K562 (cell line): ENCODE results near the gene ENDOV. TPM values are rescaled to one million over a fixed set of nuclear protein-coding genes. Genes with fewer than 3 reads are reported as not detected.

Source experiments
- CHD1 ChIP-seq: fragments of 200-600 bp; sonication (generic); IDR thresholded peaks from one replicate; pipeline ENCODE4 v1.6.1; 2012; ENCODE audit warnings: mild to moderate bottlenecking, moderate library complexity, low read length, inconsistent platforms
- DMBX1 ChIP-seq: fragments of 250-450 bp; sonication (Bioruptor Pico); IDR thresholded peaks from 2 replicates; pipeline ENCODE4 v1.8.0; 2022; ENCODE audit warnings: inconsistent platforms, mild to moderate bottlenecking, moderate library complexity, borderline replicate concordance
- FOXJ2 ChIP-seq: fragments of 200-800 bp; sonication (Bioruptor generic); IDR thresholded peaks from 2 replicates; pipeline ENCODE4 v1.6.1; 2016; ENCODE audit warnings: missing genetic modification characterization, missing compliant biosample characterization
- FOXM1 ChIP-seq, 2 experiments: fragments of 450-650 bp in 1 of 2; sonication (generic) in 1 of 2; formaldehyde crosslinking in 1 of 2; IDR thresholded peaks; 2 replicates each; pipeline versions ENCODE4 v1.6.1 to v1.9.0; 2017 to 2022; ENCODE audit warnings: low read depth in 2 of 2, mild to moderate bottlenecking in 2 of 2, missing genetic modification reagents in 1 of 2, moderate library complexity in 1 of 2
- MTA2 ChIP-seq: fragments of 450-650 bp; IDR thresholded peaks from 2 replicates; pipeline ENCODE4 v1.6.1; 2016; ENCODE audit warnings: low read depth
- MYNN ChIP-seq, 2 experiments: sonication (generic); formaldehyde crosslinking in 1 of 2; IDR thresholded peaks; 2 replicates each; pipeline versions ENCODE4 v1.5.0 to v1.6.1; 2016 to 2020; ENCODE audit warnings: antibody characterized with exemption in 1 of 2, missing genetic modification reagents in 1 of 2
- NCOA1 ChIP-seq: fragments of 450-650 bp; IDR thresholded peaks from 2 replicates; pipeline ENCODE4 v1.6.1; 2016; ENCODE audit warnings: low read depth
- NFIC ChIP-seq: fragments of 450-650 bp; IDR thresholded peaks from 2 replicates; pipeline ENCODE4 v1.6.1; 2017; ENCODE audit warnings: mild to moderate bottlenecking, inconsistent platforms
- PCBP1 ChIP-seq: fragments of 200-400 bp; formaldehyde crosslinking; IDR thresholded peaks from 2 replicates; pipeline ENCODE4 v1.6.1; 2018; ENCODE audit warnings: mild to moderate bottlenecking, low read depth, low read length; ENCODE audit not compliant: poor library complexity, severe bottlenecking
- POLR2G ChIP-seq: fragments of 200-400 bp; formaldehyde crosslinking; IDR thresholded peaks from 2 replicates; pipeline ENCODE4 v1.6.1; 2017; ENCODE audit warnings: low read depth, mild to moderate bottlenecking, antibody characterized with exemption, low read length, moderate library complexity
- POU5F1 ChIP-seq: fragments of 150-350 bp; IDR thresholded peaks from 2 replicates; pipeline ENCODE4 v1.6.1; 2014; ENCODE audit warnings: borderline replicate concordance, low read length, low read depth, mild to moderate bottlenecking; ENCODE audit not compliant: partially characterized antibody
- RBM39 ChIP-seq: fragments of 200-400 bp; formaldehyde crosslinking; optimal IDR thresholded peaks from 2 replicates; pipeline ENCODE3; 2018; ENCODE audit warnings: low read depth, low read length
- TAF9B ChIP-seq: fragments of 450-650 bp; IDR thresholded peaks from 2 replicates; pipeline ENCODE4 v1.6.1; 2018; ENCODE audit warnings: mild to moderate bottlenecking; ENCODE audit not compliant: partially characterized antibody
- polyA plus RNA-seq, 8 experiments: library from polyadenylated mRNA; depleted of rRNA in 4 of 8; stranded (reverse) in 5 of 8; unstranded in 3 of 8; fragments of >200 nt; fragmentation: Nextera tagmentation in 2 of 8; fragmentation: Illumina TruSeq in 1 of 8; extraction: Ambion mirVana in 2 of 8; extraction: Trizol in 1 of 8; gene quantifications; 2 replicates each; pipeline versions ENCODE4 v1.2.1 to v1.2.3, GENCODE V29; 2011 to 2014; ENCODE audit warnings: inconsistent platforms in 1 of 8, missing spikeins in 1 of 8
- total RNA-seq, 7 experiments: library from RNA; depleted of rRNA in 6 of 7; stranded (reverse); fragments of >200 nt in 6 of 7; fragmentation: Illumina TruSeq in 2 of 7; extraction: Trizol in 2 of 7; gene quantifications; 2 replicates each; pipeline versions ENCODE4 v1.2.1 to v1.2.3, GENCODE V29; 2011 to 2021; ENCODE audit warnings: low replicate concordance in 1 of 7
- TF ChIP-seq, protein P1 (sequence below): fragments of 200-800 bp; sonication (Bioruptor generic); IDR thresholded peaks from 2 replicates; pipeline ENCODE4 v1.6.1; 2016; ENCODE audit warnings: missing genetic modification characterization, missing compliant biosample characterization
- TF ChIP-seq, protein P2 (sequence below), 2 experiments: fragments of 450-650 bp in 1 of 2; sonication (generic) in 1 of 2; formaldehyde crosslinking; conservative IDR thresholded peaks; 2 replicates each; pipeline versions ENCODE4 v1.4.0 to v1.8.1; 2020 to 2022; ENCODE audit warnings: mild to moderate bottlenecking in 1 of 2, missing genetic modification reagents in 1 of 2
- TF ChIP-seq, protein P3 (sequence below): sonication (generic); formaldehyde crosslinking; IDR thresholded peaks from 2 replicates; pipeline ENCODE4 v1.8.0; 2023; ENCODE audit warnings: mild to moderate bottlenecking, missing genetic modification reagents

ENDOV gene
- total and polyA plus RNA-seq, 9 of the 15 experiments (the other 6 are each of a cell fraction or from before 2014, with no cell fraction given) = 1.2 to 8.2 (median 3.7) TPM

DNA sequence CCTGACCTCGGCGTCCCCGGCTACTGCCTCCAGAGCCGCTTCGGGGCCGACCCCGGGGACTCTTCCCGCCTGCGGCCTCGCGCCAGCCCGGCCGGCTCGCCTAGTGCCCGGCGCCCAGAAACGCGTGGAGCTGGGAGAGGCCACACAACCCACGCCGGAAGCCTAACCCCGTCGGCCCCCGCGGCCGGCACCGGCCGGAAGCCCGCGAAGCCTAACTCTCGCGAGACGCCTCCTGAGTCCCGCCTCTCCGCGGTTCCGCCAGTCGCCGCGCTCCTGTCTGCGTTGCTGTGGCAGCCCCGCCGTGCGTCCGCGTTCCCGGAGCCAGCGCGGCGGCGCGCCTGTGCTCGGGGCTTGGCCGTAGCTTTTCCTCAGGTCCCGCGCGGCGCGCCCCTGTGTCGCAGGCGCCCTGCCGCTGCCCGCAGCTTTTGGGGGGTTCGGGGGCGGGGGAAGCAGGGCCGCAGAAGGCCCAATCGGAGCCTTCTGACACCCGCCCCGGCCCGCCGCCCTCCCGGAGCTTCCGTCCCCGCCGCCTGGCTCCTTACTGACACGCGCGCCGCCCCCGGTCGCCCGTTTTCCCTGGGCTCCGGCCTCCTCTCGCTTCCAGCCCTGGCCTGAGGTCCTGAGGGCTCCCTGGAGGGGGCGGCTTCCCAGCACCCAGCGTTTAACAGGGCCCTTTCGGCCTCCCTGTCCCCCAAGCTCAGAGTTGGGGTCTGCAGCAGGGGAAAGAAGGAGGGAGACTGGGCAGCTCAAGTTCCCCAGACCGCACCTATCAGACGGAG, 39.8 kb downstream of the ENDOV start (continued):
- TF ChIP-seq, protein P1, sequence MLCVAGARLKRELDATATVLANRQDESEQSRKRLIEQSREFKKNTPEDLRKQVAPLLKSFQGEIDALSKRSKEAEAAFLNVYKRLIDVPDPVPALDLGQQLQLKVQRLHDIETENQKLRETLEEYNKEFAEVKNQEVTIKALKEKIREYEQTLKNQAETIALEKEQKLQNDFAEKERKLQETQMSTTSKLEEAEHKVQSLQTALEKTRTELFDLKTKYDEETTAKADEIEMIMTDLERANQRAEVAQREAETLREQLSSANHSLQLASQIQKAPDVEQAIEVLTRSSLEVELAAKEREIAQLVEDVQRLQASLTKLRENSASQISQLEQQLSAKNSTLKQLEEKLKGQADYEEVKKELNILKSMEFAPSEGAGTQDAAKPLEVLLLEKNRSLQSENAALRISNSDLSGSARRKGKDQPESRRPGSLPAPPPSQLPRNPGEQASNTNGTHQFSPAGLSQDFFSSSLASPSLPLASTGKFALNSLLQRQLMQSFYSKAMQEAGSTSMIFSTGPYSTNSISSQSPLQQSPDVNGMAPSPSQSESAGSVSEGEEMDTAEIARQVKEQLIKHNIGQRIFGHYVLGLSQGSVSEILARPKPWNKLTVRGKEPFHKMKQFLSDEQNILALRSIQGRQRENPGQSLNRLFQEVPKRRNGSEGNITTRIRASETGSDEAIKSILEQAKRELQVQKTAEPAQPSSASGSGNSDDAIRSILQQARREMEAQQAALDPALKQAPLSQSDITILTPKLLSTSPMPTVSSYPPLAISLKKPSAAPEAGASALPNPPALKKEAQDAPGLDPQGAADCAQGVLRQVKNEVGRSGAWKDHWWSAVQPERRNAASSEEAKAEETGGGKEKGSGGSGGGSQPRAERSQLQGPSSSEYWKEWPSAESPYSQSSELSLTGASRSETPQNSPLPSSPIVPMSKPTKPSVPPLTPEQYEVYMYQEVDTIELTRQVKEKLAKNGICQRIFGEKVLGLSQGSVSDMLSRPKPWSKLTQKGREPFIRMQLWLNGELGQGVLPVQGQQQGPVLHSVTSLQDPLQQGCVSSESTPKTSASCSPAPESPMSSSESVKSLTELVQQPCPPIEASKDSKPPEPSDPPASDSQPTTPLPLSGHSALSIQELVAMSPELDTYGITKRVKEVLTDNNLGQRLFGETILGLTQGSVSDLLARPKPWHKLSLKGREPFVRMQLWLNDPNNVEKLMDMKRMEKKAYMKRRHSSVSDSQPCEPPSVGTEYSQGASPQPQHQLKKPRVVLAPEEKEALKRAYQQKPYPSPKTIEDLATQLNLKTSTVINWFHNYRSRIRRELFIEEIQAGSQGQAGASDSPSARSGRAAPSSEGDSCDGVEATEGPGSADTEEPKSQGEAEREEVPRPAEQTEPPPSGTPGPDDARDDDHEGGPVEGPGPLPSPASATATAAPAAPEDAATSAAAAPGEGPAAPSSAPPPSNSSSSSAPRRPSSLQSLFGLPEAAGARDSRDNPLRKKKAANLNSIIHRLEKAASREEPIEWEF (CRISPR knock-in tag) = peak; percentile 62; the same call in 1 of the 2 replicates
- TF ChIP-seq PCBP1 (peak; percentile 50), CHD1 (no peak), FOXM1 (IDR thresholded peaks at IDR 0.05; ENCODE audit: low read depth) (0 out of 2 replicates have a peak, but pooled peaks have one; percentile 23), FOXM1 (CRISPR knock-in tag; IDR thresholded peaks at IDR 0.05; ENCODE audit: low read depth) (peak; percentile 84; the same call in 1 of the 2 replicates), POU5F1 (no peak), NCOA1 (0 out of 2 replicates have a peak, but pooled peaks have one; percentile 24), POLR2G (peak; percentile 96), DMBX1 (CRISPR knock-in tag) (0 out of 2 replicates have a peak, but pooled peaks have one; percentile 53), FOXJ2 (tag) (peak; percentile 81), MYNN (IDR thresholded peaks at IDR 0.05) (no peak), MYNN (CRISPR knock-in tag; IDR thresholded peaks at IDR 0.05) (no peak), RBM39 (no peak), NFIC (peak; percentile 21; the same call in 1 of the 2 replicates), MTA2 (no peak), TAF9B (peak; percentile 15)
- TF ChIP-seq, protein P2, sequence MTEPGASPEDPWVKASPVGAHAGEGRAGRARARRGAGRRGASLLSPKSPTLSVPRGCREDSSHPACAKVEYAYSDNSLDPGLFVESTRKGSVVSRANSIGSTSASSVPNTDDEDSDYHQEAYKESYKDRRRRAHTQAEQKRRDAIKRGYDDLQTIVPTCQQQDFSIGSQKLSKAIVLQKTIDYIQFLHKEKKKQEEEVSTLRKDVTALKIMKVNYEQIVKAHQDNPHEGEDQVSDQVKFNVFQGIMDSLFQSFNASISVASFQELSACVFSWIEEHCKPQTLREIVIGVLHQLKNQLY (CRISPR knock-in tag; conservative IDR thresholded peaks at IDR 0.05) = peak in 1 of 2 experiments; percentile 86; a peak in 1 of 4 replicates
- TF ChIP-seq, protein P3, sequence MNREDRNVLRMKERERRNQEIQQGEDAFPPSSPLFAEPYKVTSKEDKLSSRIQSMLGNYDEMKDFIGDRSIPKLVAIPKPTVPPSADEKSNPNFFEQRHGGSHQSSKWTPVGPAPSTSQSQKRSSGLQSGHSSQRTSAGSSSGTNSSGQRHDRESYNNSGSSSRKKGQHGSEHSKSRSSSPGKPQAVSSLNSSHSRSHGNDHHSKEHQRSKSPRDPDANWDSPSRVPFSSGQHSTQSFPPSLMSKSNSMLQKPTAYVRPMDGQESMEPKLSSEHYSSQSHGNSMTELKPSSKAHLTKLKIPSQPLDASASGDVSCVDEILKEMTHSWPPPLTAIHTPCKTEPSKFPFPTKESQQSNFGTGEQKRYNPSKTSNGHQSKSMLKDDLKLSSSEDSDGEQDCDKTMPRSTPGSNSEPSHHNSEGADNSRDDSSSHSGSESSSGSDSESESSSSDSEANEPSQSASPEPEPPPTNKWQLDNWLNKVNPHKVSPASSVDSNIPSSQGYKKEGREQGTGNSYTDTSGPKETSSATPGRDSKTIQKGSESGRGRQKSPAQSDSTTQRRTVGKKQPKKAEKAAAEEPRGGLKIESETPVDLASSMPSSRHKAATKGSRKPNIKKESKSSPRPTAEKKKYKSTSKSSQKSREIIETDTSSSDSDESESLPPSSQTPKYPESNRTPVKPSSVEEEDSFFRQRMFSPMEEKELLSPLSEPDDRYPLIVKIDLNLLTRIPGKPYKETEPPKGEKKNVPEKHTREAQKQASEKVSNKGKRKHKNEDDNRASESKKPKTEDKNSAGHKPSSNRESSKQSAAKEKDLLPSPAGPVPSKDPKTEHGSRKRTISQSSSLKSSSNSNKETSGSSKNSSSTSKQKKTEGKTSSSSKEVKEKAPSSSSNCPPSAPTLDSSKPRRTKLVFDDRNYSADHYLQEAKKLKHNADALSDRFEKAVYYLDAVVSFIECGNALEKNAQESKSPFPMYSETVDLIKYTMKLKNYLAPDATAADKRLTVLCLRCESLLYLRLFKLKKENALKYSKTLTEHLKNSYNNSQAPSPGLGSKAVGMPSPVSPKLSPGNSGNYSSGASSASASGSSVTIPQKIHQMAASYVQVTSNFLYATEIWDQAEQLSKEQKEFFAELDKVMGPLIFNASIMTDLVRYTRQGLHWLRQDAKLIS (CRISPR knock-in tag) = peak; percentile 54; the same call in 1 of the 2 replicates
